PC-9 (cell line): Measurements from ENCODE around the gene PLA2G7.

Experiments used
- EZH2 ChIP-seq: fragments of 200-600 bp; sonication (generic); IDR thresholded peaks from 2 replicates; pipeline ENCODE4 v1.8.0; 2017; ENCODE audit warnings: antibody characterized with exemption, low read depth
- TF ChIP-seq, protein P1 (sequence below): fragments of 200-600 bp; sonication (generic); conservative IDR thresholded peaks from 2 replicates; pipeline ENCODE4 v1.6.1; 2017; ENCODE audit warnings: mixed run types, antibody characterized with exemption, mild to moderate bottlenecking, moderate library complexity

DNA sequence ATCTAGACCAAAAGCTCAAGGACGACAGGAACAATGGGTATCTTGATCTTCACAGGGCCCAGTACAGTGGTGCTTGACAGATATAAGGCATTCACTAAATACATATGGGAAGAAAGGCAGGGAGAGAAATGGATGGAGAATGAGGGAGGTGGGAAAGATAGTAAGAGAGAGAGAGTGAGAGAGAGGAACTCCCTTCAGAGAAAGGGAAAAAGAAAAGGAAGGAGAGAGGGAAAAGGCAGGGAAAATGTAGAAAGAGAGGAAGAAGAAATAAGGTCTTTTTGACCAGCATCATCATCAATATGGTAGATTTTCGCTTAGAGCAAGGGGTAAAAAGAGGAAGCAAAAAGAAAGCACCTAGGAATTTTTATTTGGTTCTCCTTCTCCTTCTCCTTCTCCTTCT is 10.8 kb upstream of the PLA2G7 start:
- TF ChIP-seq, protein P1, sequence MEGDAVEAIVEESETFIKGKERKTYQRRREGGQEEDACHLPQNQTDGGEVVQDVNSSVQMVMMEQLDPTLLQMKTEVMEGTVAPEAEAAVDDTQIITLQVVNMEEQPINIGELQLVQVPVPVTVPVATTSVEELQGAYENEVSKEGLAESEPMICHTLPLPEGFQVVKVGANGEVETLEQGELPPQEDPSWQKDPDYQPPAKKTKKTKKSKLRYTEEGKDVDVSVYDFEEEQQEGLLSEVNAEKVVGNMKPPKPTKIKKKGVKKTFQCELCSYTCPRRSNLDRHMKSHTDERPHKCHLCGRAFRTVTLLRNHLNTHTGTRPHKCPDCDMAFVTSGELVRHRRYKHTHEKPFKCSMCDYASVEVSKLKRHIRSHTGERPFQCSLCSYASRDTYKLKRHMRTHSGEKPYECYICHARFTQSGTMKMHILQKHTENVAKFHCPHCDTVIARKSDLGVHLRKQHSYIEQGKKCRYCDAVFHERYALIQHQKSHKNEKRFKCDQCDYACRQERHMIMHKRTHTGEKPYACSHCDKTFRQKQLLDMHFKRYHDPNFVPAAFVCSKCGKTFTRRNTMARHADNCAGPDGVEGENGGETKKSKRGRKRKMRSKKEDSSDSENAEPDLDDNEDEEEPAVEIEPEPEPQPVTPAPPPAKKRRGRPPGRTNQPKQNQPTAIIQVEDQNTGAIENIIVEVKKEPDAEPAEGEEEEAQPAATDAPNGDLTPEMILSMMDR: no peak
- TF ChIP-seq EZH2: no peak
